GM18867 (cell line): ENCODE measurements around the gene KIF3C.
"Not testable (repeated sequence)": the region's sequence is repeated elsewhere in the genome, so short reads cannot be mapped to it uniquely, and the experiment has no call there.

Source experiments
- ATAC-seq: cut with Tn5 transposase; IDR thresholded peaks from one replicate; pipeline ENCODE4 v1.9.1; 2021; ENCODE audit warnings: mild to moderate bottlenecking, moderate library complexity; ENCODE audit not compliant: unreplicated experiment

The KIF3C gene

DNA sequence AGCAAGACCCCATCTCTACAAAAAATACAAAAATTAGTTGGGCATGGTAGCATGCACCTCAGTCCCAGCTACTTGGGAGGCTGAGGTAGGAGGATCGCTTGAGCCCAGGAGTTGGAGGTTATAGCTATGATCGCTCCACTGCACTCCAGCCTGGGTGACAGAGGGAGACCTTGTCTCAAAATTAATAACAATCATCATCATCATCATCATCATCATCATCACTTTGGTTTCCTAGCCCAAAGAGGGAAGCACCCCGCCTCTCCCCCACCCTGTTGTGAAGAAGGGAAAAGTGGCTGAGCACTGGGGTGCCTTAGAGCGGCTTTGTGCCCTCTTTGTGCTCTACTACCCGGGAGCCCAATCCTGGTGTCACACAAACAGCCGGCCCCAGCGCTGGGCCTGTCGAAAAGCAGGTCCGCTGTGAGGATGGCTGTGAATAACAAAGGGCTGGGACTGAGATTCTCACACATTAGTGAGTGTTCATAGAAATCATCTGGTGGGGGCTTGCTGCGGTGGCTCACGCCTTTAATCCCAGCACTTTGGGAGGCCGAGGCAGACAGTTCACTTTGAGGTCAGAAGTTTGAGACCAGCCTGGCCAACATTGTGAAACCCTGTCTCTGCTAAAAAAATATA, 61.4 kb downstream of the KIF3C start:
- ATAC-seq, result no peak

GRCh38 chr2:25920336-25920735, 62.0 kb downstream of the KIF3C start:
- no peak for ATAC-seq

- ATAC-seq, result no peak
Measured at GRCh38 chr2:25917832-25918231, 64.5 kb downstream of the KIF3C start.

- ATAC-seq, result not testable (repeated sequence)
Measured at GRCh38 chr2:25917411-25917810, 64.9 kb downstream of the KIF3C start.

- not testable (repeated sequence) for ATAC-seq
Measured at GRCh38 chr2:25915944-25916772, 66.1 kb downstream of the KIF3C start.

DNA sequence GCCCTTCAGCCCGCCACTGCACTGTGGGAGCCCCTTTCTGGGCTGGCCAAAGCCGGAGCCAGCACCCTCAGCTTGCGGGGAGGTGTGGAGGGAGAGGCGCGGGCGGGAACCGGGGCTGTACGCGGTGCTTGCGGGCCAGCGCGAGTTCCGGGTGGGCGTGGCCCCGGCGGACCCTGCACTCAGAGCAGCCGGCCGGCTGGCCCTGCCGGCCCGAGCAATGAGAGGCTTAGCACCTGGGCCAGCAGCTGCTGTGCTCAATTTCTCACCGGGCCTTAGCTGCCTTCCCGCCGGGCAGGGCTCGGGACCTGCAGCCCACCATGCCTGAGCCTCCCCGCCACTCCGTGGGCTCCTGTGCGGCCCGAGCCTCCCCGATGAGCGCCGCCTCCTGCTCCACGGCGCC, 66.9 kb downstream of the KIF3C start:
- ATAC-seq, result not testable (repeated sequence)

DNA sequence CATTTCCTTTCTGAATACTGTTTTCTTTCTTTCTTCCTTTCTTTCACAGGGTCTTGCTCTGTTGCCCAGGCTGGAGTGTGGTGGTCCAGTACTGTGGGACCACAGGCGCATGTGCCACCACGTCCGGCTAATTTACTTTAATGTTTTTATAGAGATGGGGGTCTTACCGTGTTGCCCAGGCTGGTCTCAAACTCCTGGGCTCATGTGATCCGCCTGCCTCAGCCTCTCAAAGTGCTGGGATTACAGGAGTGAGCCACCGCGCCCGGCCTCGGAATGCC, 68.7 kb downstream of the KIF3C start:
- ATAC-seq, result not testable (repeated sequence)

GRCh38 chr2:25912851-25913695, 69.2 kb downstream of the KIF3C start:
- no peak for ATAC-seq

DNA sequence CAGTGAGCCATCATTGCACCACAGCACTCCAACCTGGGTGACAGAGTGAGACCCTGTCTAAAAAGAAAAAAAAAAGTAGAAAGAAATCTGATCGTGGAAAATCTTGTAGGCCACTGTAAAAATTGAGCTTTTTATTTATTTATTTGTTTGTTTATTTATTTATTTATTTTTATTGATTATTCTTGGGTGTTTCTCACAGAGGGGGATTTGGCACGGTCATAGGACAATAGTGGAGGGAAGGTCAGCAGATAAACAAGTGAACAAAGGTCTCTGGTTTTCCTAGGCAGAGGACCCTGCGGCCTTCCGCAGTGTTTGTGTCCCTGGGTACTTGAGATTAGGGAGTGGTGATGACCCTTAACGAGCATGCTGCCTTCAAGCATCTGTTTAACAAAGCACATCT, 72.7 kb downstream of the KIF3C start:
- ATAC-seq, result not testable (repeated sequence)

GRCh38 chr2:25905126-25905525, 77.2 kb downstream of the KIF3C start:
- no peak for ATAC-seq

- no peak for ATAC-seq
Measured at GRCh38 chr2:25903216-25903776, 79.0 kb downstream of the KIF3C start.

- no peak for ATAC-seq
Measured at GRCh38 chr2:25899404-25899970, 82.8 kb downstream of the KIF3C start.

- ATAC-seq, result no peak
Measured at GRCh38 chr2:25897506-25897905, 84.8 kb downstream of the KIF3C start.

- ATAC-seq, result not testable (repeated sequence)
Measured at GRCh38 chr2:25896308-25896707, 86.0 kb downstream of the KIF3C start.

DNA sequence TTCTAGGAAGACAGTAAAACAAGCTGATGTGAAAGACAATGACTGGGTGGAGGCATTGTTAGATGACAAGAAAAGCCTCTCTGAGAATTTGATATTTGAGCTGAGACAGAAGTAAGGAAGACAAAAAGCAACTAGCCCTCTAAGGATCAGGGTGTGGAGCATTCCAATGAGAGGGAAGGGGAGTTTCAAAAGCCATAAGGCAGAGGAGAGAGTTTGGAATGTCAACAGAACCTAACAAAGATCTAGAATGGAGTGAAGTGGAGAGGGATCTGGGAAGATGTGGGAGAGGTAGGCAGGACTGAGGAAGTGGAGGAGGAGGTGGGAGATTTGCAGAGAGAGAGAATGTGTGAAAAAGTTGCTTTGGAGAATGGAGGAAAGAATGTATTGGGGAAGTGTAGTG, 86.7 kb downstream of the KIF3C start:
- ATAC-seq, result no peak

DNA sequence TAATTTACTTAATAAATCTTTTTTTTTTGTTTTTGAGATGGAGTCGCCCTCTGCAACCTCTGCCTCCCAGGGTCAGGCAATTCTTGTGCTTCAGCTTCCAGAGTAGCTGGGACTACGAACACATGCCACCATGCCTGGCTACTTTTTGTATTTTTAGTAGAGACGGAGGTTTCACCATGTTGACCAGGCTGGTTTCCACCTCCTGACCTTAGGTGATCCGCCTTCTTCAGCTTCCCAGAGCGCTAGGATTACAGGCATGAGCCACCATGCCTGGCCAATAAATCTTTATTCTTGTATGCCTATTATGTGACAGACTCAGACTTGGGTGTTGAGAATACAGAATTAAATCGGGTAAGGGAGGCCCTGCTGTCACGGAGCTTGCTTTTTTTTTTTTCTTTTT, 87.3 kb downstream of the KIF3C start:
- no peak for ATAC-seq

DNA sequence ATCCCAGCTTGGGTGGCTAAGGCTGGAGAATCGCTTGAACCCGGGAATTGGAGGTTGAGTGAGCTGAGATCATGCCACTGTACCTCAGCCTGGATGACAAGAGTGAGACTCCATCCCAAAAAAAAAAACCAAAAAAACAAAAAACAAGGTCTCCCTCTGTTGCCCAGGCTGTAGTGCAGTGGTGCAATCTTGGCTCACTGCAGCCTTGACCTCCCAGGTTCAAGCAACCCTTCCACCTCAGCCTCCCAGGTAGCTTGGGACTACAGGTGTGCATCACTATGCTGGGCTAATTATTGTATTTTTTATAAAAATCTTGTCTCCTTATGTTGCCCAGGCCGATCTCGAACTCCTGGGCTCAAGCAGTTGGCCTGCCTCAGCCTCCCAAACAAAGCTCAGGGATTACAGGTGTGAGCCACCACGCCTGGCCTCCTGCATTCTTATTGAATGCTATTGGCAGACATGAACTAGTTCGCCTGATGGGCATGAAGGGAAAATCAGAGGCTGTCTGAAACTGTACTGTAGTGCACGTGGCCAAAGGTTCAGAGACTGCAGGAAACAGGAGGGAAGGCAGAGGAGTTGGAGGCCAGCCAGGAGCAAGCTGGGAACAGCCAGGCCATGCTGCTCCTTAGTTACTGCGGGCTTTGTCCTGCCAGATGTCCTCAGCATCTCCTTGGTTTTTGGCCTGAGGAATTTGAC, 88.0 kb downstream of the KIF3C start:
- ATAC-seq, result no peak

GRCh38 chr2:25891672-25892071, 90.6 kb downstream of the KIF3C start:
- no peak for ATAC-seq

- no peak for ATAC-seq
Measured at GRCh38 chr2:25887624-25888242, 94.6 kb downstream of the KIF3C start.

GRCh38 chr2:25885933-25886332, 96.4 kb downstream of the KIF3C start:
- ATAC-seq, result no peak
